ENCODE data around the gene TOP1.

TOP1 gene

GRCh38 chr20:41161886-41162285, 133.3 kb downstream of the TOP1 start:
- H3K36me3 ChIP-seq (ENCODE audit: control insufficient read depth in 2 of 2, insufficient read depth in 1 of 2, low read length in 2 of 2): peaks cover 4 to 84% of the 10 kb centered on the region in 2 experiments; a peak in 2 of 3 replicates
- CTCF ChIA-PET: interaction anchor here (0.6 kb wide), 1 partner anchor 10 kb away, joined by 3 read pairs; no protein-coding TSS in a partner anchor

GRCh38 chr20:41162396-41162795, 133.8 kb downstream of the TOP1 start:
- H3K27ac ChIP-seq (ENCODE audit: extremely low read depth, low read depth, low read length): no peak overlapping the region
- no peak overlapping the region for H3K4me3 ChIP-seq (ENCODE audit: low read depth, low read length)
- ChIA-PET CTCF (no interaction called here), POLR2A (no interaction called here)
- H3K36me3 ChIP-seq (ENCODE audit: control insufficient read depth in 2 of 2, insufficient read depth in 1 of 2, low read length in 2 of 2): peaks cover 4 to 89% of the 10 kb centered on the region in 2 experiments; a peak in 2 of 3 replicates
- TF ChIP-seq ZFP37 (tag by site-specific recombination; IDR thresholded peaks at IDR 0.05) (no peak), ZNF544 (tag by site-specific recombination; IDR thresholded peaks at IDR 0.05) (no peak), YY1 (tag by site-specific recombination; IDR thresholded peaks at IDR 0.05) (no peak), ZNF169 (tag by site-specific recombination; IDR thresholded peaks at IDR 0.05) (no peak), ZNF791 (tag by site-specific recombination; IDR thresholded peaks at IDR 0.05) (no peak), ZNF202 (tag by site-specific recombination; IDR thresholded peaks at IDR 0.05; ENCODE audit: borderline replicate concordance) (no peak), INSM2 (tag by site-specific recombination; IDR thresholded peaks at IDR 0.05) (no peak), ZNF239 (tag by site-specific recombination; IDR thresholded peaks at IDR 0.05) (no peak), GLI4 (tag by site-specific recombination; IDR thresholded peaks at IDR 0.05) (no peak), ZNF23 (tag by site-specific recombination; IDR thresholded peaks at IDR 0.05; ENCODE audit: borderline replicate concordance) (no peak), ZNF26 (tag by site-specific recombination; IDR thresholded peaks at IDR 0.05) (no peak), ZNF404 (tag by site-specific recombination; IDR thresholded peaks at IDR 0.05) (no peak), ZNF335 (tag by site-specific recombination; conservative IDR thresholded peaks at IDR 0.05) (no peak)
- TF ChIP-seq, protein P1, sequence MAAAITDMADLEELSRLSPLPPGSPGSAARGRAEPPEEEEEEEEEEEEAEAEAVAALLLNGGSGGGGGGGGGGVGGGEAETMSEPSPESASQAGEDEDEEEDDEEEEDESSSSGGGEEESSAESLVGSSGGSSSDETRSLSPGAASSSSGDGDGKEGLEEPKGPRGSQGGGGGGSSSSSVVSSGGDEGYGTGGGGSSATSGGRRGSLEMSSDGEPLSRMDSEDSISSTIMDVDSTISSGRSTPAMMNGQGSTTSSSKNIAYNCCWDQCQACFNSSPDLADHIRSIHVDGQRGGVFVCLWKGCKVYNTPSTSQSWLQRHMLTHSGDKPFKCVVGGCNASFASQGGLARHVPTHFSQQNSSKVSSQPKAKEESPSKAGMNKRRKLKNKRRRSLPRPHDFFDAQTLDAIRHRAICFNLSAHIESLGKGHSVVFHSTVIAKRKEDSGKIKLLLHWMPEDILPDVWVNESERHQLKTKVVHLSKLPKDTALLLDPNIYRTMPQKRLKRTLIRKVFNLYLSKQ (tag by site-specific recombination; IDR thresholded peaks at IDR 0.05; ENCODE audit: borderline replicate concordance): no peak
- TF ChIP-seq, protein P2, sequence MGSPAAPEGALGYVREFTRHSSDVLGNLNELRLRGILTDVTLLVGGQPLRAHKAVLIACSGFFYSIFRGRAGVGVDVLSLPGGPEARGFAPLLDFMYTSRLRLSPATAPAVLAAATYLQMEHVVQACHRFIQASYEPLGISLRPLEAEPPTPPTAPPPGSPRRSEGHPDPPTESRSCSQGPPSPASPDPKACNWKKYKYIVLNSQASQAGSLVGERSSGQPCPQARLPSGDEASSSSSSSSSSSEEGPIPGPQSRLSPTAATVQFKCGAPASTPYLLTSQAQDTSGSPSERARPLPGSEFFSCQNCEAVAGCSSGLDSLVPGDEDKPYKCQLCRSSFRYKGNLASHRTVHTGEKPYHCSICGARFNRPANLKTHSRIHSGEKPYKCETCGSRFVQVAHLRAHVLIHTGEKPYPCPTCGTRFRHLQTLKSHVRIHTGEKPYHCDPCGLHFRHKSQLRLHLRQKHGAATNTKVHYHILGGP (tag by site-specific recombination; IDR thresholded peaks at IDR 0.05): no peak
- H3K4me1 ChIP-seq (ENCODE audit: control insufficient read depth, insufficient read depth, low read length): no peaks in the 10 kb centered on the region
- no peaks in the 10 kb centered on the region for H3K9me3 ChIP-seq (ENCODE audit: control insufficient read depth, insufficient read depth, low read depth, low read length)

More at GRCh38 chr20:41161886-41162285, 133.3 kb downstream of the TOP1 start:
- no peak overlapping the region for H3K4me3 ChIP-seq (ENCODE audit: low read depth, low read length)
- POLR2A ChIA-PET: no interaction called here
- no peaks in the 10 kb centered on the region for H3K4me1 ChIP-seq (ENCODE audit: control insufficient read depth, insufficient read depth, low read length)
- H3K9me3 ChIP-seq (ENCODE audit: control insufficient read depth, insufficient read depth, low read depth, low read length): no peaks in the 10 kb centered on the region
- TF ChIP-seq ZNF311 (tag by site-specific recombination; IDR thresholded peaks at IDR 0.05; ENCODE audit: borderline replicate concordance) (no peak), ZNF610 (tag by site-specific recombination; IDR thresholded peaks at IDR 0.05; ENCODE audit: borderline replicate concordance) (no peak), CTCF (tag by site-specific recombination; IDR thresholded peaks at IDR 0.05) (0 out of 2 replicates have a peak, but pooled peaks have one; percentile 20), WT1 (tag by site-specific recombination; IDR thresholded peaks at IDR 0.05) (no peak), ZIC2 (tag by site-specific recombination; IDR thresholded peaks at IDR 0.05) (0 out of 2 replicates have a peak, but pooled peaks have one; percentile 25)
- no peak overlapping the region for H3K27ac ChIP-seq (ENCODE audit: extremely low read depth, low read depth, low read length)

All from HEK293 (cell line).